ENCODE measurements around the gene DCPS. TPM values are rescaled to one million over a fixed set of nuclear protein-coding genes. Genes with fewer than 3 reads are reported as not detected.

DCPS gene
- total RNA-seq, 1 donor: 8.3 TPM

- H3K4me2 ChIP-seq (ENCODE audit: insufficient read depth, low read length): peak overlapping the region; percentile 94
- H4K20me1 ChIP-seq (ENCODE audit: insufficient read depth, low read length): peaks cover 28% of the 10 kb centered on the region
- H3K79me2 ChIP-seq (ENCODE audit: insufficient read depth, low read length): peaks cover 66% of the 10 kb centered on the region
- H3K27me3 ChIP-seq (ENCODE audit: insufficient read depth, low read length): no peaks in the 10 kb centered on the region
- H3K9me3 ChIP-seq (ENCODE audit: low read depth, low read length): no peaks in the 10 kb centered on the region
- DNase-seq (ENCODE audit: insufficient read length, low spot score, missing footprints): peak; percentile 88
- peak overlapping the region; percentile 48 for H3K27ac ChIP-seq (ENCODE audit: low read depth, low read length)
- peaks cover 53% of the 10 kb centered on the region for H3K4me1 ChIP-seq (ENCODE audit: insufficient read depth, low read length)
- H3K4me3 ChIP-seq (ENCODE audit: insufficient read depth, low read length): peak overlapping the region; percentile 84
- H2AFZ ChIP-seq (ENCODE audit: low read length): peak overlapping the region; percentile 56
- no peak for TF ChIP-seq CTCF (IDR thresholded peaks at IDR 0.05; ENCODE audit: extremely low read depth, low read depth, low read length)
- no peaks in the 10 kb centered on the region for H3K36me3 ChIP-seq (ENCODE audit: insufficient read depth, low read length)
Measured at GRCh38 chr11:126357055-126357962, 53.4 kb downstream of the DCPS start.

- Histone ChIP-seq H3K4me2 (ENCODE audit: insufficient read depth, low read length) (peak overlapping the region; percentile 94), H3K27me3 (ENCODE audit: insufficient read depth, low read length) (no peaks in the 10 kb centered on the region), H3K27ac (ENCODE audit: low read depth, low read length) (no peak overlapping the region), H3K4me3 (ENCODE audit: insufficient read depth, low read length) (no peak overlapping the region), H2AFZ (ENCODE audit: low read length) (no peak overlapping the region), H4K20me1 (ENCODE audit: insufficient read depth, low read length) (peaks cover 33% of the 10 kb centered on the region), H3K36me3 (ENCODE audit: insufficient read depth, low read length) (no peaks in the 10 kb centered on the region), H3K79me2 (ENCODE audit: insufficient read depth, low read length) (peaks cover 66% of the 10 kb centered on the region), H3K9me3 (ENCODE audit: low read depth, low read length) (no peaks in the 10 kb centered on the region), H3K4me1 (ENCODE audit: insufficient read depth, low read length) (peaks cover 45% of the 10 kb centered on the region)
- no peak for DNase-seq (ENCODE audit: insufficient read length, low spot score, missing footprints)
- TF ChIP-seq CTCF (IDR thresholded peaks at IDR 0.05; ENCODE audit: extremely low read depth, low read depth, low read length): no peak
Measured at GRCh38 chr11:126357969-126358762, 54.3 kb downstream of the DCPS start.

GRCh38 chr11:126358763-126359160 is 54.9 kb downstream of the DCPS start:
- Histone ChIP-seq H3K4me2 (ENCODE audit: insufficient read depth, low read length) (peak overlapping the region; percentile 65), H3K36me3 (ENCODE audit: insufficient read depth, low read length) (no peaks in the 10 kb centered on the region), H3K9me3 (ENCODE audit: low read depth, low read length) (no peaks in the 10 kb centered on the region), H3K4me3 (ENCODE audit: insufficient read depth, low read length) (no peak overlapping the region), H3K79me2 (ENCODE audit: insufficient read depth, low read length) (peaks cover 68% of the 10 kb centered on the region), H4K20me1 (ENCODE audit: insufficient read depth, low read length) (peaks cover 34% of the 10 kb centered on the region), H2AFZ (ENCODE audit: low read length) (no peak overlapping the region), H3K27ac (ENCODE audit: low read depth, low read length) (no peak overlapping the region), H3K4me1 (ENCODE audit: insufficient read depth, low read length) (peaks cover 39% of the 10 kb centered on the region), H3K27me3 (ENCODE audit: insufficient read depth, low read length) (no peaks in the 10 kb centered on the region)
- DNase-seq (ENCODE audit: insufficient read length, low spot score, missing footprints): no peak
- no peak for TF ChIP-seq CTCF (IDR thresholded peaks at IDR 0.05; ENCODE audit: extremely low read depth, low read depth, low read length)

Measured in osteoblast (primary cell).